ENCODE data around the gene ADAMTS3.
A peak's percentile ranks its signal among the peaks of the same experiment; 100 is the strongest.

The ADAMTS3 gene

GRCh38 chr4:72568959-72569718 lies at the start of gene ADAMTS3:
Gene ADAMTS3, minus strand, starts transcription at chr4:72569221. Its CDS starts 459 bp downstream, at chr4:72568762.
- DNase-seq, result peak; percentile 73

GRCh38 chr4:72613959-72614358 lies 44.9 kb upstream of the ADAMTS3 start:
- no peak for DNase-seq

GRCh38 chr4:72606751-72607150 lies 37.7 kb upstream of the ADAMTS3 start:
- DNase-seq, result no peak

GRCh38 chr4:72604324-72604723 lies 35.3 kb upstream of the ADAMTS3 start:
- no peak for DNase-seq

- no peak for DNase-seq
Observed at GRCh38 chr4:72602396-72603376, 33.7 kb upstream of the ADAMTS3 start.

- DNase-seq, result no peak
Observed at GRCh38 chr4:72591547-72592454, 22.8 kb upstream of the ADAMTS3 start.

GRCh38 chr4:72587334-72587733 lies 18.3 kb upstream of the ADAMTS3 start:
- no peak for DNase-seq

GRCh38 chr4:72582853-72583252 lies 13.8 kb upstream of the ADAMTS3 start:
- DNase-seq, result no peak

GRCh38 chr4:72577211-72577610 lies 8.2 kb upstream of the ADAMTS3 start:
- no peak for DNase-seq

- no peak for DNase-seq
Observed at GRCh38 chr4:72571337-72571736, 2.3 kb upstream of the ADAMTS3 start.

GRCh38 chr4:72569719-72570235 lies 756 bp upstream of the ADAMTS3 start:
- DNase-seq, result no peak

GRCh38 chr4:72567821-72568675 lies 973 bp downstream of the ADAMTS3 start:
- DNase-seq, result peak; percentile 33

GRCh38 chr4:72567036-72567435 lies 2.0 kb downstream of the ADAMTS3 start:
- DNase-seq, result no peak

- DNase-seq, result no peak
Observed at GRCh38 chr4:72566464-72566972, 2.5 kb downstream of the ADAMTS3 start.

- no peak for DNase-seq
Observed at GRCh38 chr4:72564789-72565188, 4.2 kb downstream of the ADAMTS3 start.

GRCh38 chr4:72564184-72564583 lies 4.8 kb downstream of the ADAMTS3 start:
- DNase-seq, result no peak

- DNase-seq, result no peak
Observed at GRCh38 chr4:72558655-72559054, 10.4 kb downstream of the ADAMTS3 start.

GRCh38 chr4:72557021-72557420 lies 12.0 kb downstream of the ADAMTS3 start:
- DNase-seq, result no peak

- DNase-seq, result no peak
Observed at GRCh38 chr4:72555377-72555831, 13.6 kb downstream of the ADAMTS3 start.

- no peak for DNase-seq
Observed at GRCh38 chr4:72553540-72554337, 15.3 kb downstream of the ADAMTS3 start.

Measured in NCI-H526 treated with DMSO at 0.1 percent for 48 hours (cell line).